ENCODE data around the gene CLRN2. TPM values are rescaled to one million over a fixed set of nuclear protein-coding genes. Genes with fewer than 3 reads are reported as not detected.

Gene CLRN2
- total and polyA plus RNA-seq, 2 of the 4 experiments (the other 2 are of a cell fraction), result not detected

DNA sequence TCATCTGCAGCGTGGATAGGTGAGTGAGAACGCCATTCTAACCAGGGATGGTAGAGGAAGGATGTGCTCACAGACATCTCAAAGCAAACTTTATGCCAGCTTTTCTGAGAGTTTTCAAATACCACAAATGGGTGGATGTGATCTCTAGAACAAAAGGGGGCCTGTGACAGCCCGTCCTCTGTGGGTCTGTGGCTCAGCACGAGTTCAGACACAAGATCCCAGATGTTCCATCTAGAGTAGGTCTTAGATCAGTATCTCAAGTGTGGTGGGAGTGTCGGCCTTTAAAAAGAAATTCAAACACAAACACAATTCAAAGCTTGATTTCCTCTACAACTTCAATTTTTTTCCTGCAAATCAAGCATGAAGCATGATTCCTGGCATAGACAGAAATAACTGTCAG is 25.8 kb upstream of the CLRN2 start:
- in situ Hi-C loops (cut with MboI; ENCODE audit: low sequenced_read_pairs) (no loop called here), intact Hi-C loops (cut with micrococcal nuclease) (no loop called here), dilution Hi-C loops (cut with HindIII; ENCODE audit: low sequenced_read_pairs, unreplicated experiment) (no loop called here)
- no peak overlapping the region for H2BK15ac ChIP-seq (ENCODE audit: low read depth, low read length)
- H4K5ac ChIP-seq (ENCODE audit: low read depth, low read length), result no peak overlapping the region
- ChIA-PET POLR2A (ENCODE audit: unreplicated experiment) (no interaction called here), CTCF (interaction anchor here (0.9 kb wide), 1 partner anchor 17 kb away, joined by 3 read pairs; no protein-coding TSS in a partner anchor)
- H2BK120ac ChIP-seq (ENCODE audit: low read depth, low read length), result no peak overlapping the region
- H2AFZ ChIP-seq (replicated peaks; ENCODE audit: low read length, poor library complexity), result no peak overlapping the region
- no TSS peak for BruUV-seq (replicated peaks)
- H3K23ac ChIP-seq (ENCODE audit: low read depth, low read length), result no peak overlapping the region
- H3K4me3 ChIP-seq (ENCODE audit: insufficient read depth, low read depth, low read length), result no peak overlapping the region
- no peak overlapping the region for H2BK20ac ChIP-seq (ENCODE audit: low read depth, low read length)
- no peak overlapping the region for H2BK5ac ChIP-seq (ENCODE audit: low read depth, low read length, poor library complexity, severe bottlenecking)
- no peak overlapping the region for H3K18ac ChIP-seq (ENCODE audit: low read depth, low read length)
- ATAC-seq (ENCODE audit: low read depth) (no peak), DNase-seq (no peak)
- H3K27ac ChIP-seq (ENCODE audit: insufficient read depth, low read length), result no peak overlapping the region
- peaks cover 22% of the 10 kb centered on the region for H3K36me3 ChIP-seq (ENCODE audit: control insufficient read depth, insufficient read depth, low read length)
- H3K79me1 ChIP-seq (ENCODE audit: low read depth in 1 of 2, low read length in 2 of 2), result peaks cover 0 to 4% of the 10 kb centered on the region in 2 experiments; a peak in 2 of 4 replicates
- H3K27me3 ChIP-seq (ENCODE audit: control insufficient read depth, insufficient read depth, low read length), result no peaks in the 10 kb centered on the region
- no peak overlapping the region for H4K91ac ChIP-seq (ENCODE audit: insufficient read depth, low read depth, low read length)
- peaks cover 3% of the 10 kb centered on the region; the same call in 1 of the 2 replicates for H3K9me1 ChIP-seq (ENCODE audit: insufficient read depth, low read length)
- peaks cover under 1% of the 10 kb centered on the region; the same call in 1 of the 2 replicates for H3K4me1 ChIP-seq (ENCODE audit: control insufficient read depth, insufficient read depth, low read length)
- no peak overlapping the region for H2AK9ac ChIP-seq (replicated peaks; ENCODE audit: low read depth, low read length, poor library complexity)
- H3K9me3 ChIP-seq (ENCODE audit: control insufficient read depth, insufficient read depth, low read length), result no peaks in the 10 kb centered on the region
- no peaks in the 10 kb centered on the region for H4K20me1 ChIP-seq (ENCODE audit: insufficient read depth, low read length)
- H3K9ac ChIP-seq (ENCODE audit: low read depth, low read length), result no peak overlapping the region
- no peak overlapping the region for H3K4me2 ChIP-seq (ENCODE audit: low read depth, low read length)
- H2AK5ac ChIP-seq (ENCODE audit: low read depth, low read length), result no peak overlapping the region
- H3K4ac ChIP-seq (ENCODE audit: low read depth, low read length), result no peak overlapping the region
- TF ChIP-seq, protein P1, sequence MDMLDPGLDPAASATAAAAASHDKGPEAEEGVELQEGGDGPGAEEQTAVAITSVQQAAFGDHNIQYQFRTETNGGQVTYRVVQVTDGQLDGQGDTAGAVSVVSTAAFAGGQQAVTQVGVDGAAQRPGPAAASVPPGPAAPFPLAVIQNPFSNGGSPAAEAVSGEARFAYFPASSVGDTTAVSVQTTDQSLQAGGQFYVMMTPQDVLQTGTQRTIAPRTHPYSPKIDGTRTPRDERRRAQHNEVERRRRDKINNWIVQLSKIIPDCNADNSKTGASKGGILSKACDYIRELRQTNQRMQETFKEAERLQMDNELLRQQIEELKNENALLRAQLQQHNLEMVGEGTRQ (IDR thresholded peaks at IDR 0.05; ENCODE audit: low read depth, low read length), result no peak
- no peak for TF ChIP-seq SMC3 (IDR thresholded peaks at IDR 0.05; ENCODE audit: low read depth, low read length)
- TF ChIP-seq RAD21 (IDR thresholded peaks at IDR 0.05; ENCODE audit: low read length), result no peak
- TF ChIP-seq POLR2A (IDR thresholded peaks at IDR 0.05; ENCODE audit: low read depth, low read length), result no peak
- TF ChIP-seq, protein P2, sequence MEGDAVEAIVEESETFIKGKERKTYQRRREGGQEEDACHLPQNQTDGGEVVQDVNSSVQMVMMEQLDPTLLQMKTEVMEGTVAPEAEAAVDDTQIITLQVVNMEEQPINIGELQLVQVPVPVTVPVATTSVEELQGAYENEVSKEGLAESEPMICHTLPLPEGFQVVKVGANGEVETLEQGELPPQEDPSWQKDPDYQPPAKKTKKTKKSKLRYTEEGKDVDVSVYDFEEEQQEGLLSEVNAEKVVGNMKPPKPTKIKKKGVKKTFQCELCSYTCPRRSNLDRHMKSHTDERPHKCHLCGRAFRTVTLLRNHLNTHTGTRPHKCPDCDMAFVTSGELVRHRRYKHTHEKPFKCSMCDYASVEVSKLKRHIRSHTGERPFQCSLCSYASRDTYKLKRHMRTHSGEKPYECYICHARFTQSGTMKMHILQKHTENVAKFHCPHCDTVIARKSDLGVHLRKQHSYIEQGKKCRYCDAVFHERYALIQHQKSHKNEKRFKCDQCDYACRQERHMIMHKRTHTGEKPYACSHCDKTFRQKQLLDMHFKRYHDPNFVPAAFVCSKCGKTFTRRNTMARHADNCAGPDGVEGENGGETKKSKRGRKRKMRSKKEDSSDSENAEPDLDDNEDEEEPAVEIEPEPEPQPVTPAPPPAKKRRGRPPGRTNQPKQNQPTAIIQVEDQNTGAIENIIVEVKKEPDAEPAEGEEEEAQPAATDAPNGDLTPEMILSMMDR (conservative IDR thresholded peaks at IDR 0.05; ENCODE audit: low read depth, low read length), result no peak
- TF ChIP-seq MAFK (IDR thresholded peaks at IDR 0.05; ENCODE audit: low read depth, low read length), result no peak
- TF ChIP-seq CHD1 (IDR thresholded peaks at IDR 0.05; ENCODE audit: low read depth, low read length), result no peak
- no peak overlapping the region for H4K8ac ChIP-seq (ENCODE audit: low read depth in 2 of 2, low read length in 2 of 2)
- no peak overlapping the region for H3K56ac ChIP-seq (ENCODE audit: extremely low read depth, insufficient read depth, low read length)
- no CpG with 5 or more reads among the region's 5 CpGs for WGBS, 2 experiments (ENCODE audit: extremely low coverage in 2 of 2, insufficient read length in 1 of 2)
- no peak overlapping the region for H3K14ac ChIP-seq (replicated peaks; ENCODE audit: low read depth, low read length)
